ENCODE results near the gene RNASEH1.

- TF ChIP-seq POLR2A (IDR thresholded peaks at IDR 0.05; ENCODE audit: low read depth, low read length) (no peak), TAF1 (IDR thresholded peaks at IDR 0.05; ENCODE audit: low read depth, low read length) (no peak), POLR2AphosphoS5 (IDR thresholded peaks at IDR 0.05; ENCODE audit: low read depth, low read length) (no peak), PAX5 (IDR thresholded peaks at IDR 0.05; ENCODE audit: insufficient read depth, low read length, severe bottlenecking) (no peak), SPI1 (IDR thresholded peaks at IDR 0.05; ENCODE audit: low read depth, low read length) (no peak)
These were observed 57.7 kb downstream of the RNASEH1 start for GRCh38 chr2:3500326-3500899.

Data from GM12891 (cell line).